SK-N-SH treated with all-trans-retinoic acid at 6 μM for 48 hours (cell line): ENCODE measurements around the gene USP7.

Experiments used
- ARNTL ChIP-seq: fragments of 450-650 bp; formaldehyde crosslinking; IDR thresholded peaks from 2 replicates; pipeline ENCODE4 v1.5.0; 2020; ENCODE audit warnings: low read depth, mild to moderate bottlenecking, moderate library complexity, borderline replicate concordance
- BACH2 ChIP-seq: fragments of 250-450 bp; sonication (Bioruptor Pico); IDR thresholded peaks from 2 replicates; pipeline ENCODE4 v1.9.0; 2021; ENCODE audit warnings: mild to moderate bottlenecking, borderline replicate concordance
- ESRRG ChIP-seq: fragments of 250-450 bp; sonication (Bioruptor Pico); IDR thresholded peaks from 2 replicates; pipeline ENCODE4 v1.6.1; 2021; ENCODE audit warnings: mild to moderate bottlenecking
- PPARA ChIP-seq: fragments of 250-450 bp; sonication (Bioruptor Pico); IDR thresholded peaks from 2 replicates; pipeline ENCODE4 v1.5.0; 2020; ENCODE audit warnings: mild to moderate bottlenecking, borderline replicate concordance
- RARB ChIP-seq: fragments of 250-450 bp; sonication (Bioruptor Pico); IDR thresholded peaks from 2 replicates; pipeline ENCODE4 v1.8.0; 2021; ENCODE audit warnings: mild to moderate bottlenecking, moderate library complexity
- SNAI2 ChIP-seq: fragments of 250-450 bp; sonication (Bioruptor Pico); IDR thresholded peaks from 2 replicates; pipeline ENCODE4 v1.5.0; 2020; ENCODE audit warnings: mild to moderate bottlenecking, moderate library complexity
- TCF4 ChIP-seq: fragments of 250-450 bp; sonication (Bioruptor Pico); IDR thresholded peaks from 2 replicates; pipeline ENCODE4 v1.8.0; 2021; ENCODE audit warnings: mild to moderate bottlenecking, moderate library complexity, borderline replicate concordance
- ZFP3 ChIP-seq: fragments of 250-450 bp; sonication (Bioruptor Pico); IDR thresholded peaks from 2 replicates; pipeline ENCODE4 v1.5.0; 2020; ENCODE audit warnings: mild to moderate bottlenecking, moderate library complexity
- ZFP30 ChIP-seq: fragments of 450-650 bp; formaldehyde crosslinking; IDR thresholded peaks from 2 replicates; pipeline ENCODE4 v1.5.0; 2022; ENCODE audit warnings: mild to moderate bottlenecking, moderate library complexity
- ZNF8 ChIP-seq: fragments of 450-650 bp; formaldehyde crosslinking; IDR thresholded peaks from 2 replicates; pipeline ENCODE4 v1.5.0; 2020; ENCODE audit warnings: mild to moderate bottlenecking, moderate library complexity
- TF ChIP-seq, protein P1 (sequence below): fragments of 250-450 bp; sonication (Bioruptor Pico); IDR thresholded peaks from 2 replicates; pipeline ENCODE4 v1.8.0; 2021; ENCODE audit warnings: low read depth, mild to moderate bottlenecking, moderate library complexity, borderline replicate concordance
- TF ChIP-seq, protein P2 (sequence below): fragments of 250-450 bp; sonication (Bioruptor Pico); IDR thresholded peaks from 2 replicates; pipeline ENCODE4 v1.8.0; 2020; ENCODE audit warnings: mild to moderate bottlenecking, moderate library complexity, borderline replicate concordance

- TF ChIP-seq ZFP3 (CRISPR knock-in tag) (no peak), ZFP30 (no peak), PPARA (CRISPR knock-in tag) (no peak), BACH2 (CRISPR knock-in tag) (no peak), ZNF8 (no peak), ESRRG (no peak), ARNTL (CRISPR knock-in tag) (no peak), SNAI2 (CRISPR knock-in tag) (no peak), RARB (CRISPR knock-in tag) (no peak), TCF4 (CRISPR knock-in tag) (no peak)
- TF ChIP-seq, protein P1, sequence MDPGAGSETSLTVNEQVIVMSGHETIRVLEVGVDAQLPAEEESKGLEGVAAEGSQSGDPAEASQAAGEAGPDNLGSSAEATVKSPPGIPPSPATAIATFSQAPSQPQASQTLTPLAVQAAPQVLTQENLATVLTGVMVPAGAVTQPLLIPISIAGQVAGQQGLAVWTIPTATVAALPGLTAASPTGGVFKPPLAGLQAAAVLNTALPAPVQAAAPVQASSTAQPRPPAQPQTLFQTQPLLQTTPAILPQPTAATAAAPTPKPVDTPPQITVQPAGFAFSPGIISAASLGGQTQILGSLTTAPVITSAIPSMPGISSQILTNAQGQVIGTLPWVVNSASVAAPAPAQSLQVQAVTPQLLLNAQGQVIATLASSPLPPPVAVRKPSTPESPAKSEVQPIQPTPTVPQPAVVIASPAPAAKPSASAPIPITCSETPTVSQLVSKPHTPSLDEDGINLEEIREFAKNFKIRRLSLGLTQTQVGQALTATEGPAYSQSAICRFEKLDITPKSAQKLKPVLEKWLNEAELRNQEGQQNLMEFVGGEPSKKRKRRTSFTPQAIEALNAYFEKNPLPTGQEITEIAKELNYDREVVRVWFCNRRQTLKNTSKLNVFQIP (CRISPR knock-in tag), result no peak
- TF ChIP-seq, protein P2, sequence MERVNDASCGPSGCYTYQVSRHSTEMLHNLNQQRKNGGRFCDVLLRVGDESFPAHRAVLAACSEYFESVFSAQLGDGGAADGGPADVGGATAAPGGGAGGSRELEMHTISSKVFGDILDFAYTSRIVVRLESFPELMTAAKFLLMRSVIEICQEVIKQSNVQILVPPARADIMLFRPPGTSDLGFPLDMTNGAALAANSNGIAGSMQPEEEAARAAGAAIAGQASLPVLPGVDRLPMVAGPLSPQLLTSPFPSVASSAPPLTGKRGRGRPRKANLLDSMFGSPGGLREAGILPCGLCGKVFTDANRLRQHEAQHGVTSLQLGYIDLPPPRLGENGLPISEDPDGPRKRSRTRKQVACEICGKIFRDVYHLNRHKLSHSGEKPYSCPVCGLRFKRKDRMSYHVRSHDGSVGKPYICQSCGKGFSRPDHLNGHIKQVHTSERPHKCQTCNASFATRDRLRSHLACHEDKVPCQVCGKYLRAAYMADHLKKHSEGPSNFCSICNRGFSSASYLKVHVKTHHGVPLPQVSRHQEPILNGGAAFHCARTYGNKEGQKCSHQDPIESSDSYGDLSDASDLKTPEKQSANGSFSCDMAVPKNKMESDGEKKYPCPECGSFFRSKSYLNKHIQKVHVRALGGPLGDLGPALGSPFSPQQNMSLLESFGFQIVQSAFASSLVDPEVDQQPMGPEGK, result no peak
Observed at GRCh38 chr16:8845699-8846298, 117.9 kb downstream of the USP7 start.
